HPDE6-E6E7 (cell line): ENCODE measurements around the gene EIF1AD.

Experiments
- DNase-seq: peaks from one replicate; pipeline ENCODE4 v3.0.0; 2011; ENCODE audit warnings: missing footprints; ENCODE audit errors: extremely low spot score

Gene EIF1AD

DNA sequence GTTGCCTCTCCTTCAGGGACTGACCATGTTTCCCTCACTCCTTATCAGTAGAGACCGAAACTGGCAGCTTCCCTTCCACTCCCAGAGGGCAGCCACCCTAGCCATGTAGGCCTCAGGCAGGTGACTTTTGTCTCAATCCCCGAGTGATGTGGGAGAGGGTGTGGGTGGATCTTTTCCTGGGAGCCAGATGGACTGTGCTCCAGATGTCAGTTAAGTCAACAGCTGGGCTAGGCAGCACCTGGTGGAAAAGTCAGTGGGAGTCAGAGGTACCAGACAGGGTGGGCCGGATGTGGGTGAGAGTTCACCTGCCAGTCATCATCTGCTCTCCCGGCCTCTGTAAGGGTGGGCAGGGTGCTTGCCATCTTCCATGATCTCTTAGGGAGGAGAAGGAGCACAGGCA is 2.2 kb upstream of the EIF1AD start:
- DNase-seq, result no peak

DNA sequence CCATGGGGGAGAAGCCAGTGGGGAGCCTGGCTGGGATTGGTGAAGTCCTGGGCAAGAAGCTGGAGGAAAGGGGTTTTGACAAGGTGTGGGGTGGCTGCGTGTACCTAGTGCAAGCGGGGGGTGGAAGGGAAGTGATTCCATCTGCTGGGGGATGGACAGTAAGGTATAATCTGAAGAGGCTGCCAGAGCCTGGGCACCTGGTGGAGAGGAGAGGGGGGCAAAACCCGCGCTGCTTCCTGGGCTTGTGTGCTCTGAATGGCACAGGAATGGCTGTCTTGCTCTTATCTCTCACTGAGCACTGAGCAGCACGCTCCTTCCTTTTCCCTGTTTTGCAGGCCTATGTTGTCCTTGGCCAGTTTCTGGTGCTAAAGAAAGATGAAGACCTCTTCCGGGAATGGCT is 1.3 kb upstream of the EIF1AD start:
- DNase-seq, result no peak

GRCh38 chr11:66002648-66003225 is 780 bp upstream of the EIF1AD start:
- no peak for DNase-seq

- no peak for DNase-seq
Measured at GRCh38 chr11:65997286-65997685, 4.7 kb downstream of the EIF1AD start.

GRCh38 chr11:65992056-65992455 is 9.9 kb downstream of the EIF1AD start:
- no peak for DNase-seq

DNA sequence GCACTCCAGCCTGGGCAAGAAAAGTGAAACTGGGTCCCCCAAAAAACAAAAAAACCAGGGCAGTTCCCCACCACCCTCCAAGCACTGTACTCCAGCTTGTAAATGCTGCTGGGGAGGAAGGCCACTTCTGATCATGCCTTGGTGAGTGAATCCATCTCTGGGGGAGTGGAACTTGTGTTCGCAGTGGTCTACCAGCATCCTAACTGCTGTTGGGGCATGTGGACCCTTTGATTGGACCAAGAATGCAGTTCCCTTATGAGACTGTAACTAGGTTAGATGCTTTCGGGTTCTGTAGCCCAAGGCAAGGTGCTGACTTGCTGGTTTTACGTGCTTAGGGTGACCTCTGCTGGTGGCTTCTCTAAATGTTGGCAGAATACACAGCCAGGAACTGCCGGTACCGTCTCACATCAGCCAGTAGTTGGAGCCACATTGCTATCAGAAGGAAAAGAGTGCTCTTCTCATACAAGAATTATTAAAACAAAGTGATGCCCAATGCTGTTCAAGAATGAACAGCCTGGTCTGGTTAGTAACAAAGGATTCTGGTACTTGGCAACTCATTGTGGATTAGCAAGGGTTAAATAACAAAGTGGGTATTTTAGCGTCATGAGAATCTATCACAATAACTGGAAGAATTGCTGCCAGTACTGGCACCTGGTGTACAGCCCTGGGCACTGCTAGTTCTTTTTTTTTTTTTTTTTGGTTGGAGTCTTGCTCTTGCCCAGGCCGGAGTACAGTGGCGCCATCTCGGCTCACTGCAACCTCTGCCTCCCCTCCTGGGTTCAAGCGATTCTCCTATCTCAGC is 13.0 kb downstream of the EIF1AD start:
- peak; percentile 84 for DNase-seq

DNA sequence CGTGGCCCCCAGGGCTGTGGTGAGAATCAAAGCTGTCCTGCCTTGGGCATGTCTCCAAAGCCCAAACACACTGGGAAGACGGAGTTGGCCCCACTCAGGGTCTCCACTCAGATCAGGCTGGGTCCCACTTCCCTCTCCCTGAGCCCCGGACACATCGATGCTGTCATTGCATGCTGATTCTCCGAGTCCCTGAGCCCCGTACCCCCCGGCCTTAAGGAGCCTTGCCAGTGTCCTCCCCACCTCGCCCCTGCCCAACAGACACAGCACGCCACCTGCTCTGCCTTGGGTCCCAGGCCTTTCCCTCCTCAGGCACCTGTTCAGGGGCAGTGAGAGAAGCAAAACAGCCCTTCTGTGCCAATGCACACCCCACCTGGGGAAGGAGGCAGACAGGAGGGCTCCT is 14.6 kb downstream of the EIF1AD start:
- DNase-seq, result no peak

GRCh38 chr11:65983589-65983987 is 18.4 kb downstream of the EIF1AD start:
- no peak for DNase-seq

DNA sequence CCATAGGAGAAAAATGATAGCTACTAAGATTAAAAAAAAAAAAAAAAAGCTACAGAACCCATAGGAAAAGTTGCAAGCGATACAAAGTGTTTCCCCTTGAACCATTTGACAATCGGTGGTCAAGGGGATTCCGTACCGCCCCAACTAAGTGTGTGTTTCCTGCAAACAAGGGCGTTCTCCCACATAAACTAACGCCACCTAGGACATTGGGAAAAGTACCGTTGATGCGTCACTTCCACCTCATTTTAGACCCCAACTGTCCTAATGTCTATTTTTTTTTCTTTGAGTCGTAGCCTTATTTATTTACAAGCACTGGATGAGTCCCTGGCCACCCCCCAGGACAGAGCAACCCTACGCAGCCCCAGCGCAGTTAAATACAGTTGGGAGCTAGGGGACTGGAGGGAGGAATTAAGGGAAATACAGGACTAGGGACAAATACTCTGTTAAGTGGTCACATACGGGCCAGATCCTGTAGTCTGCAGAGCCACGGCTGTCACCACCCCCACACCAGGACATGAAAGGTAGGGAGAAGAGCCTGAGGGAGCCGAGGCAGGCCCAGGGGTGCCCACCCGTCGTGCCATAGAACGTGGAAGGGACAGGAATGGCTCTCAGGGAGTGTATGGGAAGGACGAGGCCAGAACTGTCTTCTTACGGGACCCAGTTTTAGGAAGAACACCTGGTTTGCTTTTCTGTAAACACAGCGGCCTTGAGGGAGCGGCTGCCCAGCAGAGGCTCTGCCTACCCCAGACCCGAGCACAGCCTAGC is 19.0 kb downstream of the EIF1AD start:
- no peak for DNase-seq

- no peak for DNase-seq
Measured at GRCh38 chr11:65981972-65982823, 19.8 kb downstream of the EIF1AD start.

- DNase-seq, result no peak
Measured at GRCh38 chr11:65981101-65981740, 20.7 kb downstream of the EIF1AD start.

GRCh38 chr11:65979261-65979759 is 22.6 kb downstream of the EIF1AD start:
- DNase-seq, result no peak

- no peak for DNase-seq
Measured at GRCh38 chr11:65978391-65979238, 23.3 kb downstream of the EIF1AD start.

GRCh38 chr11:65977621-65978390 is 24.2 kb downstream of the EIF1AD start:
- DNase-seq, result no peak

GRCh38 chr11:65976216-65977176 is 25.5 kb downstream of the EIF1AD start:
- no peak for DNase-seq

- no peak for DNase-seq
Measured at GRCh38 chr11:65975771-65976170, 26.2 kb downstream of the EIF1AD start.

DNA sequence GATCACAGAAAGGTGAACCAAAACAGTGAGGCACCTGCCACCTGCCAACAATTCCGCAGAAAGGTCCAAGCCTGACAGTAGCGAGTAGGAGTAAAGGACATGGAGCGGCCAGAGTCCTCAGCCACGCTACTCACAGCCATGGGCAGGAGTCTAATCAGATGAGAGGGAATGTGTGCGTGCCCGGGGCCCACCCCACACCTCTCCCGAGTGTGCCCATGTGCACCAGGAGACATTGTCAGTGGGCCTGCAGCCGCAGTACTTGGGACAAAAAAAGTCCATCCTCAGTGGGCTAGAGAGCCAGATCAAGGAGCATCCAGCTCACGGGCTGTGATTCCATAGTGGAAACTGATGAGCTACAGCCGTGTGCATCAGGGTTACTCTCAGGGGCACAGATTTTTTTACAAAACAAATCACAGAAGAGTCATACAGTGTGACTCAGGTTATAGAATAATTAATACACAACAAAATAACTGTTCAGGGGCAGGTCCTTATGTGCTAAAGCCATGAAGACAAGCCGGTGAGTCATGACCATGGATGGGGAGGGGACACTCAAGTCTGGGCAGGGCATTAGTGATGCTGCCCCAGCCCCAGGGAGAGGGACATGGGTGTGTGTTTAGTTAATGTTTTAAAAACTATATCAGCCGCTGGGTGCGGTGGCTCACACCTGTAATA is 28.4 kb downstream of the EIF1AD start:
- DNase-seq, result peak; percentile 74

GRCh38 chr11:65972116-65972515 is 29.8 kb downstream of the EIF1AD start:
- DNase-seq, result no peak
